COLO829 (cell line): ENCODE measurements around the gene DPY19L2.
"Not testable (repeated sequence)": the region's sequence is repeated elsewhere in the genome, so short reads cannot be mapped to it uniquely, and the experiment has no call there.

Experiments used
- DNase-seq: peaks from one replicate; pipeline ENCODE4 v3.0.0; 2012; ENCODE audit warnings: low spot score

DPY19L2 gene

GRCh38 chr12:63663005-63663404 lies 5.3 kb downstream of the DPY19L2 start:
- DNase-seq = not testable (repeated sequence)

GRCh38 chr12:63658501-63658900 lies 9.8 kb downstream of the DPY19L2 start:
- DNase-seq = not testable (repeated sequence)

- DNase-seq = not testable (repeated sequence)
These were observed 11.9 kb downstream of the DPY19L2 start for GRCh38 chr12:63656407-63656806.

- DNase-seq = not testable (repeated sequence)
These were observed 12.6 kb downstream of the DPY19L2 start for GRCh38 chr12:63655543-63656257.

GRCh38 chr12:63654481-63654880 lies 13.8 kb downstream of the DPY19L2 start:
- DNase-seq = not testable (repeated sequence)

- not testable (repeated sequence) for DNase-seq
These were observed 18.8 kb downstream of the DPY19L2 start for GRCh38 chr12:63649517-63649916.

GRCh38 chr12:63643381-63644140 lies 24.7 kb downstream of the DPY19L2 start:
- DNase-seq = peak; percentile 33

GRCh38 chr12:63624258-63624657 lies 44.0 kb downstream of the DPY19L2 start:
- not testable (repeated sequence) for DNase-seq

GRCh38 chr12:63615544-63615943 lies 52.7 kb downstream of the DPY19L2 start:
- DNase-seq = not testable (repeated sequence)

GRCh38 chr12:63611285-63611684 lies 57.0 kb downstream of the DPY19L2 start:
- not testable (repeated sequence) for DNase-seq

GRCh38 chr12:63609281-63609680 lies 59.0 kb downstream of the DPY19L2 start:
- peak; percentile 0 for DNase-seq

GRCh38 chr12:63604985-63605384 lies 63.3 kb downstream of the DPY19L2 start:
- not testable (repeated sequence) for DNase-seq

GRCh38 chr12:63594828-63595227 lies 73.5 kb downstream of the DPY19L2 start:
- not testable (repeated sequence) for DNase-seq

GRCh38 chr12:63584426-63584825 lies 83.9 kb downstream of the DPY19L2 start:
- DNase-seq = not testable (repeated sequence)

GRCh38 chr12:63583289-63583688 lies 85.0 kb downstream of the DPY19L2 start:
- not testable (repeated sequence) for DNase-seq

GRCh38 chr12:63577631-63578030 lies 90.7 kb downstream of the DPY19L2 start:
- DNase-seq = not testable (repeated sequence)

GRCh38 chr12:63572038-63572437 lies 96.3 kb downstream of the DPY19L2 start:
- DNase-seq = not testable (repeated sequence)

GRCh38 chr12:63558445-63558844 lies 109.8 kb downstream of the DPY19L2 start:
- DNase-seq = not testable (repeated sequence)

- not testable (repeated sequence) for DNase-seq
These were observed 116.9 kb downstream of the DPY19L2 start for GRCh38 chr12:63551397-63551796.

- DNase-seq = not testable (repeated sequence)
These were observed 119.3 kb downstream of the DPY19L2 start for GRCh38 chr12:63549034-63549433.

GRCh38 chr12:63545298-63545916 lies 122.9 kb downstream of the DPY19L2 start:
- DNase-seq = not testable (repeated sequence)

- not testable (repeated sequence) for DNase-seq
These were observed 129.6 kb downstream of the DPY19L2 start for GRCh38 chr12:63538656-63539055.

GRCh38 chr12:63537838-63538237 lies 130.5 kb downstream of the DPY19L2 start:
- not testable (repeated sequence) for DNase-seq
